A549 (cell line): ENCODE results near the gene CDKN2C.

Source experiments
- BHLHE40 ChIP-seq: IDR thresholded peaks from 2 replicates; pipeline ENCODE4 v1.6.1; 2012; ENCODE audit warnings: low read depth, low read length, inconsistent platforms
- CBX2 ChIP-seq: fragments of 200-600 bp; sonication (generic); IDR thresholded peaks from 2 replicates; pipeline ENCODE4 v1.6.1; 2016; ENCODE audit warnings: low read depth, mild to moderate bottlenecking, borderline replicate concordance
- EP300 ChIP-seq, 2 experiments: fragments of >200 bp; sonication (Bioruptor Twin); formaldehyde crosslinking; IDR thresholded peaks; 2 replicates in 1 of 2; 3 replicates in 1 of 2; pipeline ENCODE4 v1.6.1; 2016 to 2017
- FOXS1 ChIP-seq: fragments of 250-450 bp; sonication (Bioruptor Pico); IDR thresholded peaks from 2 replicates; pipeline ENCODE4 v1.5.0; 2020; ENCODE audit warnings: mild to moderate bottlenecking, moderate library complexity
- MAFK ChIP-seq: fragments of 450-650 bp; IDR thresholded peaks from 2 replicates; pipeline ENCODE4 v1.6.1; 2014; ENCODE audit not compliant: partially characterized antibody
- MYC ChIP-seq: IDR thresholded peaks from 2 replicates; pipeline ENCODE4 v1.6.1; 2012; ENCODE audit warnings: mild to moderate bottlenecking, inconsistent platforms, low read length, improper control_type of control experiment, borderline replicate concordance
- POLR2A ChIP-seq: IDR thresholded peaks from 2 replicates; pipeline ENCODE4 v1.6.1; 2012; ENCODE audit warnings: mild to moderate bottlenecking, low read length
- POLR2AphosphoS2 ChIP-seq: conservative IDR thresholded peaks from 2 replicates; pipeline ENCODE4 v1.6.1; 2012; ENCODE audit warnings: low read length, improper control_type of control experiment, inconsistent platforms
- RAD21 ChIP-seq, 2 experiments: fragments of >200 bp in 1 of 2; sonication (Bioruptor Twin) in 1 of 2; formaldehyde crosslinking in 1 of 2; IDR thresholded peaks in 1 of 2; conservative IDR thresholded peaks in 1 of 2; 2 replicates in 1 of 2; 3 replicates in 1 of 2; pipeline ENCODE4 v1.6.1; 2012 to 2018; ENCODE audit warnings: inconsistent platforms in 1 of 2
- TF ChIP-seq, protein P1 (sequence below): IDR thresholded peaks from 2 replicates; pipeline ENCODE4 v1.6.1; 2012
- TF ChIP-seq, protein P2 (sequence below): fragments of >200 bp; sonication (Bioruptor Twin); formaldehyde crosslinking; IDR thresholded peaks from 3 replicates; pipeline ENCODE4 v1.5.1; 2016

DNA sequence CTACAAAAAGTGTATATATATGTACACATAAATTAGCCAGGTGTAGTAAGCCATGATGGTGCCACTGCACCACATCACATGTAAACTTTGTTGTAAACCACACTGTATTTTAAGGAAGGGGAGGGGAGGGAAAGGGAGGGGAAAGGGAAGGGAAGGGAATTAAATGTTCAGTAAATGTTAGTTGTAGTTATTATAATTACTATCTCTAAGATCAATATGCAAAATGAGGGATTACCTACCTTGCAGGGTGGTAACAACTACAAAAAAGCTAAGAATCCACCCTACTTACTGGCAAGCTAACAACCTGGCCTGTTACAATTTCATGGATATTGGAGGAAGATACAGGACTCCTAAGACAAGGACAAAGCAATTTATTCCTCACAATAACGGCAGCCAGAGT lies 27.7 kb upstream of the CDKN2C start:
- TF ChIP-seq POLR2A (no peak), MYC (no peak), BHLHE40 (no peak), MAFK (no peak), FOXS1 (no peak), EP300 (IDR thresholded peaks at IDR 0.05) (no peak), POLR2AphosphoS2 (no peak), RAD21 (conservative IDR thresholded peaks at IDR 0.05 in 1 of 2, IDR thresholded peaks at IDR 0.05 in 1 of 2) (no peak), CBX2 (no peak)
- TF ChIP-seq, protein P1, sequence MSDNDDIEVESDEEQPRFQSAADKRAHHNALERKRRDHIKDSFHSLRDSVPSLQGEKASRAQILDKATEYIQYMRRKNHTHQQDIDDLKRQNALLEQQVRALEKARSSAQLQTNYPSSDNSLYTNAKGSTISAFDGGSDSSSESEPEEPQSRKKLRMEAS = no peak
- TF ChIP-seq, protein P2, sequence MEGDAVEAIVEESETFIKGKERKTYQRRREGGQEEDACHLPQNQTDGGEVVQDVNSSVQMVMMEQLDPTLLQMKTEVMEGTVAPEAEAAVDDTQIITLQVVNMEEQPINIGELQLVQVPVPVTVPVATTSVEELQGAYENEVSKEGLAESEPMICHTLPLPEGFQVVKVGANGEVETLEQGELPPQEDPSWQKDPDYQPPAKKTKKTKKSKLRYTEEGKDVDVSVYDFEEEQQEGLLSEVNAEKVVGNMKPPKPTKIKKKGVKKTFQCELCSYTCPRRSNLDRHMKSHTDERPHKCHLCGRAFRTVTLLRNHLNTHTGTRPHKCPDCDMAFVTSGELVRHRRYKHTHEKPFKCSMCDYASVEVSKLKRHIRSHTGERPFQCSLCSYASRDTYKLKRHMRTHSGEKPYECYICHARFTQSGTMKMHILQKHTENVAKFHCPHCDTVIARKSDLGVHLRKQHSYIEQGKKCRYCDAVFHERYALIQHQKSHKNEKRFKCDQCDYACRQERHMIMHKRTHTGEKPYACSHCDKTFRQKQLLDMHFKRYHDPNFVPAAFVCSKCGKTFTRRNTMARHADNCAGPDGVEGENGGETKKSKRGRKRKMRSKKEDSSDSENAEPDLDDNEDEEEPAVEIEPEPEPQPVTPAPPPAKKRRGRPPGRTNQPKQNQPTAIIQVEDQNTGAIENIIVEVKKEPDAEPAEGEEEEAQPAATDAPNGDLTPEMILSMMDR = no peak
